GM18511 (cell line): ENCODE results near the gene CDIP1.

Experiments
- ATAC-seq: cut with Tn5 transposase; IDR thresholded peaks from one replicate; pipeline ENCODE4 v1.9.1; 2021; ENCODE audit warnings: mild to moderate bottlenecking, moderate library complexity; ENCODE audit not compliant: unreplicated experiment

Gene CDIP1

DNA sequence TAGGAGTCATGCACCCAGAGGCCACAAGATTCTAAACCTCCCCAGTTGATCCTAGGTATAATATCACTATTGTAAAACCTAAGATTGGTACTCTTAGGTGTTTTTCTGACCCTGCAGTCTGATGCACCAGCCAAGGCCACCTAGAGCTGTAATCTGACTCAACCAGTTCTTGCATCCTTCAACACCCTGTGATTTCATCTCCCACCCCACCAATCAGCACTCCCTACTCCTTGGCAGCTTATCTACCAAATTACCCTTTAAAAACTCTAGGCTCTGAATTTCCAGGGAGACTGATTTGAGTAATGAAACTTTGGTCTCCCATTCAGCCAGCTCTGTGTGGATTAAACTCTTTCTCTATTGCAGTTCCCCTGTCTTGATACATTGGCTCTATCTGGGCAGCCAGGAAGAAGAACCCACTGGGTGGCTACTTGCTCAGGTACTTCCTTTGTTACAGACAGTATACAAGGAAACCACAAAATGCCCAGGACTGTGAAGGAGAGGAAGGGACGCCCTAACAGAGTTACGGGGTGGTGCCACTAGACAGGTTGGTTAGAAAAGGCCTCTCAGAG, 1.2 kb upstream of the CDIP1 start:
- no peak for ATAC-seq

GRCh38 chr16:4537376-4538343, 913 bp downstream of the CDIP1 start:
- ATAC-seq, result peak; percentile 40

DNA sequence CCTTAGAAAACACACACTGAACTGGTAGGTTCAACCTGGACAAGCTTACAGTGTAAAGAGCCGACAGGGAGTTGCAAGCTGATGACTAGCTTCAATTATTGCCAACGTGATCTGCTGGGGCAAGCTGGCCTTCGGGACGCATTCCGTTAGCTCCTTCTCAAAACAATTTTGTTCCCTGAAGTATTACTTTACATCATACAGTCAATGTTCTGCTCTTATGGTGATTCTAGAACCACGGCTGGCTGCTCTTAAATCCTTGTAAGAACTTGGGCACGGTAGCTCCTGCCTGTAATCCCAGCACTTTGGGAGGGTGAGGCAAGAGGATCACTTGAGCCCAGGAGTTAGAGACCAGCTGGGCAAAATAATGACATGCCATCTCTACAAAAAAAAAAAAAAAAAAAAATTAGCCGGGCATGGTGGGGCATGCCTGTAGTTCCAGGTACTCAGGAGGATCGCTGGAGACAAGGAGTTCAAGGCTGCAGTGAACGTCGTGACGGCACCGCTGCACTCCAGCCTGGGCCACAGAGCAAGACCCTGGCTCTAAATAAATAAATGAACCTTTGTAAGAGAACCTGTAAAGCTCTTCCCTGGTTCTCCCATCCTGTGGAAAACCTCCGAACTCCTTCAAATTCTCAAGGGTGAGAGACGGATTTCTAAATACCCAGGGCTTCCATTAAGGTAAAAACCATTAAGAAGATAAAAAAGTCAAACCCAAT, 2.0 kb downstream of the CDIP1 start:
- no peak for ATAC-seq

- no peak for ATAC-seq
Measured at GRCh38 chr16:4535627-4536108, 2.9 kb downstream of the CDIP1 start.

DNA sequence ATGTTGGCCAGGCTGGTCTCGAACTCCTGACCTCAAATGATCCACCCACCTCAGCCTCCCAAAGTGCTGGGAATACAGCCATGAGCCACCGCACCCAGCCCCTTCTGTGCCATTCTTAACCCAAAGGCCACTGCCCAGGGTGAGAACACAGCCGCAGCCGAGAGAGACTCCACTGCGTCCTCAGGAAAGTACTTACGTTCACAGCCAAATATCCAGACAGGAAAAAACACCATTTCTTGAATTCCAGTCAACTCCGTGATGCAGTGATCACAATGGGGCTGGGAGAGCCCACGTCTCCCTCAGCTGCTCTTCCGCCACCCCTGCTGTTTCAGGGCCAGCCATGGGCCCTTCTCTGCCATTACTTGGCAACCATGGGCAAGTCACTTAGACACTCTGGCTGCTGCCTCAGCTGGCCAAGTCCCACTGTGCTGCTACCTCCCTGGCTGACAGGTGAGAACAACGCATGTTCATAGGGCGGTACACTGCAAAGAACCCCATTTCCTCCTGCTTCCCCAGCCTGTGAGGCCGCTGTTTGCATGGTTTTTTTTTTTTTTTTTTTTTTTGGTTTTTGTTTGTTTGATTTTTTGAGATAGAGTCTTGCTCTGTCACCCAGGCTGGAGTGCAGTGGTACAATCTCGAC, 4.3 kb downstream of the CDIP1 start:
- ATAC-seq, result no peak

- ATAC-seq, result no peak
Measured at GRCh38 chr16:4533490-4533889, 5.1 kb downstream of the CDIP1 start.

DNA sequence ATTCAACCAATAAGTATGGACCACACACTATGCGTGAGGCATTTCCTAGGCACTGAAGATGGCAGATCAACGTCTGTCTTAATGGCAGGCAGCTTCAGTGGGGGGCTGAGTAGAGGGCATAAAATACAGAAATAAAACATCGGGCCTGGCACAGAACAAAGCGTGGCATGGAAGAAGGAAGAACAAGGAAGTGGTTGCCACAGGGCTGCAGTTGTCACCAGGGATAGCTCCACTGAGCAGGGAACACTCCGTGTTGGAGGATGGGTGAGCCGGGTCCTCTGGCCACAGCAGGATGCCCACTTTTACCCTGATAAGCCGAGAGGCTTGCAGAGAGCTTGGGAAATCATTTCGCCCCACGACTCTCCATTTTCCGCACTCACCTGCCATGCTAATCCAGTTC, 6.3 kb downstream of the CDIP1 start:
- ATAC-seq, result no peak

DNA sequence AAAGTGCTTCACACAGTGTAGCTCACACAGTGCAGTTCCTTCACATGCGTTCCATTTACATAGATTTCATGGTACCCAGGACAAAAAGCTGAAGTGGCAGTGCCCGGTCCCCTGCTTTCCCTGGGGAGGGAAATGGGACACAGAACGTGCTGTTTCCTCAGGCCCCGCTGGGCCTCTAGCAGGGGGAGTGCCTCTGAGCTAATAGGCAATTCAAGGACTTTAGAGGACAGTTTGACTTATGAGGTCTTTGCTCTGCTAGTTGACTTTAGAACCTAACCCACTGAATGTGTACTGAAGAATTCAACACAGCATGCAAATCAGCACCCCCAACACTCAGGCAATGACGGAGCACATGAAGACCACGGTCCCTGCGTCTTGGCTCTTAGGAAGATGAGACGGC, 6.8 kb downstream of the CDIP1 start:
- no peak for ATAC-seq

DNA sequence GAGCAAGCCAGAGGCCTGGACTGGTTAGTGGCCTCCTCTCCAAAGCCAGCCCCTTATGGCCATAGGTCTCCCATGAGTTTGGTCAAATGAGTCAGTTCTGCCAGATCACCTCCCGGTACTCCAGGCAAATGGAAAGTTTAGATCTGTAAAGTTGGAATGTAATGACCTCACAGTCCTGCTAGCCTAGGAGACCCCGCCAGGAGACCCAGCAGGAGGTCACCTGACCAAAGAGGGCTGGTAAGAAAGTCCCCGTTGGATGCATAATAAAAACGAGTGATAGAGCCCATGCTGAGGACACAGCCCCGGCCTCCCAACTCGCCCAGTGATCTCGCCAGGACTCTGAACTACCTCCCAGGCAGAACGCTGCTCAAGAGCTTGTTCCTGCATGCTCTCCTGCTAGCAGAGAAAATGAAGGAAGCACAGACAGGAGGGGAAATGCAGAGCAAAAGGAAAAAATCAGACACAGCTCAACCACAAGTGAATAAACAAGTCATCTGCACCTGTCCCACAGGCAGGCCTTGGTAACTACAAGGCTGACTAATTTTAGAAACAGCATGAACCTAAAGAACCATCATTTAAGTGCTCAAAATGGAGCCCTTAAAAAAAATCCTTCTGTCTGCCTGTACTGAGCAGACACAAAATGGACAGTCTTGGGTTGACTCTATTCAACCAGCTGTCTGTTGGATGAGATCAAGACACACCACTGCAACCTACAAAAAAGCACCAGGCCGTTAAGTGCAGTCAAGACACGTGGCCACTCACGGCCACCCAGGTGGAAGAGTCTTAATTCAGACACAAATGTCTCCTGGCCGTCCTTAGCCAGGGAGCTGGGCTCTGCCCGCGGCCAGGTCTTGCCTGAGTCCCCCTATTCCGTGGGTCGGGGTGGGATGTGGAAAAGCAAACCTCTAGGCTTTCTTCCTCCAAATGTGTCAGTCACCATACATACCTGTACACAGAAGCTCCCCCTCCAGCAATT, 9.2 kb downstream of the CDIP1 start:
- peak; percentile 54 for ATAC-seq

GRCh38 chr16:4525634-4526277, 12.8 kb downstream of the CDIP1 start:
- no peak for ATAC-seq

- no peak for ATAC-seq
Measured at GRCh38 chr16:4525069-4525468, 13.5 kb downstream of the CDIP1 start.

DNA sequence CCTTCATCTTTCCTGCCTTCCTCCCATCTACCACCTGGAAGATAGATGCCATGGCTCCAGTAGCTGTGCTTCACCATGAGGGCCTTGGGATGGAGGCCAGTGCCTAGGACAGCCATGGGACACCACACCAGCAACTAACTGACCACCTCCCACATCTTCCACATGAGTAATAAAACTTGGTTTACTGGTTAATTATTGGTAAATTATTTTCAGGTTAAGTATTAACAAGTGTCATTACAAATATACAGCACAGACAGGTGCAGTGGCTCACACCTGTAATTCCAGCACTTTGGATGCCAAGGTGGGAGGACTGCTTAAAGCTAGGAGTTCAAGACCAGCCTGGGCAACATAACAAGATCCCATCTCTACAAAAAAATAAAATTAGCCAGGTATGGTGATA, 14.0 kb downstream of the CDIP1 start:
- ATAC-seq, result no peak

DNA sequence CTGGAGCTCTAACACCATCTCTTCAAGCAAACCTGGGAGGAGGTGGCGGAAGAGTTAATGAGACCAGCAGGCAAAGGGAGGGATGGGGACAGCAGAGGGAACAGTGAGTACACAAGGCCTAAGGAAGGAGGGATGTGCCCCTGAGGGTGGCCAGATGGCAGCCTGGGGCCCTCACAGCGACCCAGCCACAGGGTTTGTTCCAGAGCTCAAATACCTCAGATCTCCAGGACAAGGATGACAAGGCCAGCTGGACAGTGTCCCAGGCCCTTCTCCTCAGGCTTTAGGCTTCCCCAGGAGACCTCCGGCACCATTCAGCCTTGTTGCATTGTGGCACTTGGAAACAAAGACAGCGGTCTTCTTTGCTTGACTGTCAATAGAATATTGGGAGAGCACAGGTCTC, 14.9 kb downstream of the CDIP1 start:
- no peak for ATAC-seq

DNA sequence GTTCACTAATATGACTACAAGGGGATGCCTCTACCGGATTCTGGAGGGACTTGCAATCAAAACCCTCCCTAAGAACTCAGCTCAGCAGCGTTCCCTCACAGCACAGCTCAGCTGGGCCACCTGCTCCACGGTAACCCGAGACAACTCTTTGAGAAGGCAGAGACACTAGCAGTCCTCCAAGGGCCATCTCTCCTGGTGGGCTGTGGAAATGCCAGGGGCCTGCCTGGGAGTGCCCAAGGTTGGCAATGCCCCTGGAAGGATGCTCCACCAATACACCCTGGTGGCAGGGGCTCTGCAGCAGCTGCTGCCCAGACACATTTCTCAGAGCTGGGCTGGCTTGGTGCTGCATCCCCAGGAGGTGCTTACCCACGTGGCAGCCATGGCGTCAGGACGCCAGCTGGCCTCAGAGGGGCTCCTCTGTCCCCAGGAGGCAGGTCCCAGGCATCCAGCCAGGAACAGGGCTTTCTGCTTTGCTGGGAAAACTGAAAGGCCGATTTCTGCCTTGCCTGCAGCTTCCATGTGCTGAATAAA, 16.5 kb downstream of the CDIP1 start:
- ATAC-seq, result no peak

DNA sequence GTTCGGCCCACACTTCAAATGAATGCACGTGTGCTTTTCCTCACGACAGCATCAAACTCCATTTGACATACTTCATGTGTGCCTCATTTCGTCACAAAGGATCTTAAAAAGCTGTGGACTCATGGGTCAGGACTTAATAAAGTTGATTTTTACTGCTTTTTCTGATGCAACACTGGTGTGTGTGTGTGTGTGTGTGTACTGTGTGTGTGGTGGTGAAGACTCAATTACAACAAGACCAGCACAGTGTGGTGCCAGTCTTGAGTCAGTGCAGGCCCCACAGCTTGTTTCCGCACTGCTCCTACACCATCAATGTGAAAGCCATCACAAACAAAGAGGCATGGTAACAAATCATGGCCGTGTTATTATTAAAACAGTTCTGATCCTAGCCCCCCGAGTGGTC, 17.7 kb downstream of the CDIP1 start:
- ATAC-seq, result no peak

GRCh38 chr16:4519274-4520058, 19.1 kb downstream of the CDIP1 start:
- no peak for ATAC-seq

- ATAC-seq, result no peak
Measured at GRCh38 chr16:4517812-4518680, 20.5 kb downstream of the CDIP1 start.
